B cell (primary cell): Measurements from ENCODE around the gene IL11RA. TPM values are rescaled to one million over a fixed set of nuclear protein-coding genes. Genes with fewer than 3 reads are reported as not detected.

Experiments
- ATAC-seq: fragments of 200-7000 bp; cut with Tn5 transposase; one replicate; pipeline ENCODE4 v1.10.0; 2021; ENCODE audit warnings: low read depth, mild to moderate bottlenecking, moderate number of reproducible peaks, moderate library complexity
- CTCF ChIA-PET: fragments of 350-600 bp; sonication (Branson Sonifier 250); formaldehyde crosslinking; loops from one replicate; lab custom pipeline; 2021; ENCODE audit warnings: antibody characterized with exemption, inconsistent platforms; lab: Charles Lee
- POLR2A ChIA-PET: fragments of 350-600 bp; sonication (Branson Sonifier 250); formaldehyde crosslinking; loops from one replicate; lab custom pipeline; 2021; ENCODE audit warnings: antibody characterized with exemption; lab: Charles Lee
- DNase-seq: peaks from one replicate; pipeline ENCODE4 v3.0.0; 2013
- H2AFZ ChIP-seq: 2 replicates; pipeline ENCODE4 v1.6.1; 2012; ENCODE audit warnings: mild to moderate bottlenecking, low read depth, low read length; ENCODE audit not compliant: insufficient read depth, poor library complexity, severe bottlenecking
- H3K27ac ChIP-seq, 2 donors: 1 replicate in 1 of 2; 2 replicates in 1 of 2; pipeline ENCODE4 v1.5.1; 2012 to 2013; ENCODE audit warnings: low read length in 2 of 2, mild to moderate bottlenecking in 2 of 2, moderate library complexity in 1 of 2
- H3K27me3 ChIP-seq, 4 experiments: fragments of 200-600 bp in 1 of 4; sonication (generic) in 1 of 4; replicated peaks in 1 of 4; 1 replicate in 2 of 4; 2 replicates in 2 of 4; pipeline versions ENCODE4 v1.6.1 to v1.7.0; 2013 to 2016; ENCODE audit warnings: low read length in 3 of 4, mild to moderate bottlenecking in 2 of 4, mixed read lengths in 1 of 4, moderate library complexity in 1 of 4; ENCODE audit not compliant: insufficient read depth in 4 of 4, control insufficient read depth in 3 of 4; ENCODE audit errors: control extremely low read depth in 1 of 4
- H3K36me3 ChIP-seq, 2 experiments: replicated peaks in 1 of 2; 1 replicate in 1 of 2; 2 replicates in 1 of 2; pipeline versions ENCODE4 v1.6.1 to v1.7.1; 2013; ENCODE audit warnings: low read length in 1 of 2; ENCODE audit not compliant: insufficient read depth in 2 of 2, control insufficient read depth in 1 of 2; ENCODE audit errors: control extremely low read depth in 1 of 2, extremely low read depth in 1 of 2
- H3K4me1 ChIP-seq, 2 donors: fragments of 200-600 bp in 1 of 2; sonication (generic) in 1 of 2; 1 replicate in 1 of 2; 2 replicates in 1 of 2; pipeline versions ENCODE4 v1.5.1 to v1.6.1; 2013 to 2017; ENCODE audit warnings: low read length in 2 of 2; ENCODE audit not compliant: control insufficient read depth in 2 of 2, insufficient read depth in 2 of 2
- H3K4me2 ChIP-seq: replicated peaks from 2 replicates; pipeline ENCODE3; 2012; ENCODE audit warnings: mild to moderate bottlenecking, low read depth, low read length; ENCODE audit not compliant: poor library complexity, severe bottlenecking
- H3K4me3 ChIP-seq, 5 experiments: fragments of 200-600 bp in 1 of 5; sonication (generic) in 1 of 5; 1 replicate in 3 of 5; 2 replicates in 2 of 5; pipeline versions ENCODE4 v1.5.1 to v1.7.0; 2011 to 2016; ENCODE audit warnings: low read length in 4 of 5, mild to moderate bottlenecking in 4 of 5, low read depth in 2 of 5, control low read depth in 1 of 5, moderate library complexity in 1 of 5; ENCODE audit not compliant: insufficient read depth in 1 of 5; ENCODE audit errors: control extremely low read depth in 1 of 5, extremely low read depth in 1 of 5
- H3K79me2 ChIP-seq: fragments of 200-600 bp; sonication (generic); one replicate; pipeline ENCODE4 v1.6.0; 2016; ENCODE audit warnings: low read length; ENCODE audit not compliant: control insufficient read depth, insufficient read depth
- H3K9ac ChIP-seq: fragments of 200-600 bp; sonication (generic); 2 replicates; pipeline ENCODE4 v1.6.1; 2017; ENCODE audit warnings: mild to moderate bottlenecking, low read length, moderate library complexity
- H3K9me3 ChIP-seq, 3 donors: one replicate each; pipeline versions ENCODE4 v1.6.1 to v1.7.1; 2013; ENCODE audit warnings: low read length in 2 of 3; ENCODE audit not compliant: control insufficient read depth in 2 of 3, insufficient read depth in 1 of 3; ENCODE audit errors: control extremely low read depth in 1 of 3
- H4K20me1 ChIP-seq: 2 replicates; pipeline ENCODE4 v1.6.0; 2012; ENCODE audit warnings: mild to moderate bottlenecking, low read length; ENCODE audit not compliant: insufficient read depth, control insufficient read depth, poor library complexity, severe bottlenecking
- H3K27ac Mint-ChIP-seq: one replicate; pipeline ENCODE4 v1.8.0; 2021; ENCODE audit warnings: mixed read lengths
- H3K27me3 Mint-ChIP-seq: one replicate; pipeline ENCODE4 v1.8.0; 2021; ENCODE audit warnings: mixed read lengths
- H3K4me1 Mint-ChIP-seq: one replicate; pipeline ENCODE4 v1.8.0; 2021; ENCODE audit warnings: mixed read lengths
- H3K4me3 Mint-ChIP-seq: one replicate; pipeline ENCODE4 v1.8.0; 2021; ENCODE audit warnings: mixed read lengths
- H3K9me3 Mint-ChIP-seq: one replicate; pipeline ENCODE4 v1.8.0; 2022; ENCODE audit warnings: mixed read lengths; ENCODE audit not compliant: insufficient read depth
- CTCF ChIP-seq: fragments of 200-600 bp; IDR thresholded peaks from one replicate; pipeline ENCODE4 v1.8.0; 2022; ENCODE audit warnings: antibody characterized with exemption, mild to moderate bottlenecking
- EZH2 ChIP-seq: IDR thresholded peaks from 2 replicates; pipeline ENCODE4 v1.6.1; 2012; ENCODE audit warnings: borderline replicate concordance, low read depth, mild to moderate bottlenecking, moderate library complexity, low read length; ENCODE audit not compliant: insufficient read depth, poor library complexity, severe bottlenecking
- WGBS: methylation state at CpG from one replicate; pipeline ENCODE4 v1.1.5; 2013; ENCODE audit warnings: missing lambda C conversion rate; ENCODE audit not compliant: insufficient coverage; 5-methylcytosine and 5-hydroxymethylcytosine counted together
- intact Hi-C: fragments of 100-400 bp; cut with micrococcal nuclease; formaldehyde crosslinking; loops from one replicate; pipeline ENCODE4 v1.10.0; 2022
- polyA plus RNA-seq: library from polyadenylated mRNA; depleted of rRNA; stranded (reverse); fragments of >200 nt; gene quantifications from 2 replicates; pipeline ENCODE4 v1.2.3, GENCODE V29; 2012
- total RNA-seq, 2 donors: library from RNA; stranded (reverse); fragments of 120-200 nt in 1 of 2; gene quantifications; 1 replicate in 1 of 2; 2 replicates in 1 of 2; pipeline versions ENCODE4 v1.2.3 to v1.2.4, GENCODE V29; 2013 to 2022

Gene IL11RA
- total and polyA plus RNA-seq, 2 donors (not counting 1 experiment from before 2014, with no cell fraction given) = 47.3 to 58.0 TPM

GRCh38 chr9:34606190-34606589 lies 45.8 kb upstream of the IL11RA start:
- no peaks in the 10 kb centered on the region for H3K36me3 ChIP-seq
- POLR2A ChIA-PET = no interaction called here
- H2AFZ ChIP-seq = no peak overlapping the region
- peaks cover 3 to 7% of the 10 kb centered on the region in 2 donors for H3K4me1 ChIP-seq
- H3K27me3 ChIP-seq = no peaks in the 10 kb centered on the region
- H3K27ac ChIP-seq = no peak overlapping the region
- H3K9ac ChIP-seq = no peak overlapping the region
- peaks cover 3% of the 10 kb centered on the region for H3K79me2 ChIP-seq
- intact Hi-C loops = no loop called here
- ATAC-seq (no peak), DNase-seq (no peak)
- no peak overlapping the region for H3K4me3 ChIP-seq
- Mint-ChIP-seq H3K27me3 (peaks cover 4% of the 10 kb centered on the region), H3K4me3 (no peak overlapping the region), H3K4me1 (peaks cover 8% of the 10 kb centered on the region), H3K9me3 (no peaks in the 10 kb centered on the region), H3K27ac (no peak overlapping the region)
- no peaks in the 10 kb centered on the region for H4K20me1 ChIP-seq
- CTCF ChIA-PET = interaction anchor here (0.6 to 5.5 kb wide), 10 partner anchors 9 to 486 kb away, joined by 3 to 75 read pairs (median 8); partner anchors contain the start of genes GALT and SIGMAR1
- TF ChIP-seq CTCF (no peak), EZH2 (no peak)
- H3K4me2 ChIP-seq = no peak overlapping the region
- H3K9me3 ChIP-seq = peaks cover 0 to 7% (median 0%) of the 10 kb centered on the region in 3 donors

GRCh38 chr9:34606905-34607304 lies 45.1 kb upstream of the IL11RA start:
- Mint-ChIP-seq H3K27ac (no peak overlapping the region), H3K4me1 (peaks cover 15% of the 10 kb centered on the region), H3K4me3 (no peak overlapping the region), H3K9me3 (no peaks in the 10 kb centered on the region), H3K27me3 (peaks cover 4% of the 10 kb centered on the region)
- Histone ChIP-seq H3K9me3 (peaks cover 0 to 7% (median 0%) of the 10 kb centered on the region in 3 donors), H4K20me1 (no peaks in the 10 kb centered on the region), H3K27ac (no peak overlapping the region), H3K4me3 (no peak overlapping the region), H3K79me2 (peaks cover 9% of the 10 kb centered on the region), H2AFZ (no peak overlapping the region), H3K27me3 (no peaks in the 10 kb centered on the region), H3K4me2 (no peak overlapping the region), H3K36me3 (no peaks in the 10 kb centered on the region), H3K9ac (no peak overlapping the region), H3K4me1 (peaks cover 7 to 12% of the 10 kb centered on the region in 2 donors)
- ChIA-PET POLR2A (no interaction called here), CTCF (interaction anchor here (0.7 to 5.5 kb wide), 4 partner anchors 15 to 49 kb away, joined by 3 to 75 read pairs (median 15); partner anchors contain the start of genes GALT and SIGMAR1)
- 100% methylated on average over 2 of the region's 3 CpGs for WGBS
- no peak for DNase-seq
- TF ChIP-seq CTCF = no peak
- no peak for TF ChIP-seq EZH2
- intact Hi-C loops = no loop called here
- ATAC-seq = no peak
